GM18519 (cell line): ENCODE measurements around the gene TTL.
"Not testable (repeated sequence)": the region's sequence is repeated elsewhere in the genome, so short reads cannot be mapped to it uniquely, and the experiment has no call there.

Source experiments
- ATAC-seq: cut with Tn5 transposase; IDR thresholded peaks from one replicate; pipeline ENCODE4 v1.9.1; 2021; ENCODE audit warnings: mild to moderate bottlenecking, moderate library complexity; ENCODE audit not compliant: unreplicated experiment, low FRiP score

Gene TTL

GRCh38 chr2:112516801-112517200 is 34.8 kb downstream of the TTL start:
- no peak for ATAC-seq

DNA sequence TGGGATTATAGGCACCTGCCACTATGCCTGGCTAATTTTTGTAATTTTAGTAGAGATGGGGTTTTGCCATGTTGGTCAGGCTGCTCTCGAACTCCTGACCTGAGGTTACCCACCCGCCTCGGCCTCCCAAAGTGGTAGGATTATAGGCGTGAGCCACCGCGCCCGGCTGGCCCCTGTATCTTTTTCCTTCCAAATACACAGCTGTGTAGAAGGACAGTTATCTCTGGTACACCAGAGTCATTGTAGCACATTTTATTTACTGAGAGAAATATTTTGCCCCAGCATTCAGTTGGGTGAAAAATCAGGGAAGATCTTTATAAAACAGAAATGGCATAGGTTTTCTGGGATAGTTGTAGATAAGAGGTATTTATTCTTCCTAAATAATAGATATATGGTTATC is 36.9 kb downstream of the TTL start:
- ATAC-seq, result no peak

DNA sequence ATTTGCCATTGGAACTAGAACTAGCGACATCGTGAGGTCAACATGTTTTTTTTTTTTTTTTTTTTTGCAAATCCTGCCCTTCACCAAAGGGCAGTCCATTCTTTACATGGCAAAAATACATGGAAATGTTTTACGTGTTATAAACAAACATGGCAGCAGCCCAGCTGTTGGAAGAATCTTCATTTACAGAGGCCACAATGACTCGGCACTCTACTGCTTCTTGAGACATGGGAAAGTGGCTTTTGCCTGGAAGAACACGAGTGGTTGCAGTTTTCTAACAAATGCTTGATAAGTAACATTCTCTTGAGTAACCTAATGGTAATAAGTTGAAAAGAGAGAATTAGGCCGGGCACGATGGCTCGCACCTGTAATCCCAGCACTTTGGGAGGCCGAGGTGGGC is 37.5 kb downstream of the TTL start:
- ATAC-seq, result no peak

DNA sequence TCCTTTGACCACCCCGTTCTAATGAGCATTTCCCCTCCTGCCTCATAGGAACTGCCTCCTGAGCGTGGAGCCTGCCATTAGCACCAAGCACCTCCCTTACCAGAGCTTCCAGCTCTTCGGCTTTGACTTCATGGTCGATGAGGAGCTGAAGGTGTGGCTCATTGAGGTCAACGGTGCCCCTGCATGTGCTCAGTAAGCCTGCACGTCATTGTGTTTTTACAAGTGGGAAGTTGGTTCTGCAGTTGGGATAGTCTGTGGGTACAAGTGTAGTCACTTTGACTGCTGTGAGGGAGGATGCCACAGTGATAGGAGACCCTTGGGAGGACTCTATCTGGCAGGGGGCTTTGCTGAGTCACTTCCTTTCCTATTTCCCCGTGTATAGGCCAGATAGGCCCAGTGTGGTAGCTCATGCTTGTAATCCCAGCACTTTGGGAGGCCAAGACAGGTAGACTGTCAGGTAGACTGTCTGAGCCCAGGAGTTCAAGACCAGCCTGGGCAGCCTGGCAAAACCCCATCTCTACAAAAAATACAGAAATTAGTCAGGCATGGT is 38.4 kb downstream of the TTL start:
- no peak for ATAC-seq

GRCh38 chr2:112523291-112523777 is 41.4 kb downstream of the TTL start:
- ATAC-seq, result no peak

- not testable (repeated sequence) for ATAC-seq
Observed at GRCh38 chr2:112524276-112524675, 42.3 kb downstream of the TTL start.

DNA sequence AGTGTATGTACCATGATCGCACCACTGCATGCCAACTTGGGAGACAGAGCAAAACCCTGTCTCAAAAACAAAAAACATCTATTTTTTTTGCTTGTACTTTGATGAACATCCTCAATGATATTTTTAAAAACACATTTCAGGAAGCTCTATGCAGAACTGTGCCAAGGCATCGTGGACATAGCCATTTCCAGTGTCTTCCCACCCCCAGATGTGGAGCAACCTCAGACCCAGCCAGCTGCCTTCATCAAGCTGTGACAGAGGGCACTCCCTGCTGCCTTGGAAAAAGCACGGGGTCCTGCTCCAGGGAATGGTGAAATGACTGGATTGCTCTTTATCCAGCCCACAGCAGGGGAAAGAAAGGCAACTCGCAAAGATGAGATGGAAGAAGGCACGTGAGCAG is 46.6 kb downstream of the TTL start:
- ATAC-seq, result no peak

- no peak for ATAC-seq
Observed at GRCh38 chr2:112529757-112530156, 47.8 kb downstream of the TTL start.

DNA sequence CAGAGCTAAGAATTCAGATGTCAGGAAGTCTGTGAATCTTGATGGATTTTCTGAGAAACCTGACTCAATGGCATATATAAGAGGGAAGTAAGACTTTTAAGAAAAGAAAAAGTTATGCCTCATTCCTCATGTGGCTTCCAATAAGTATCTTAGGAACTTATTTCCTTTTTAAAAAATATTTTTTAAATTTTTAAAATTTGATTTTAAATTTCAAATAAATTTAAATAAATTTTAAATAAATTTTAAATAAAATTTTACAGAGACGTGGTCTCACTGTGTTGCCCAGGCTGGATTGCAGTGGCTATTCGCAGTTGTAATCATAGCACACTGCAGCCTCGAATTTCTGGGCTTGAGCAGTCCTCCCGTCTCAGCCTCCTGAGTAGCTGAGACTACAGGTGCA is 48.8 kb downstream of the TTL start:
- ATAC-seq, result no peak

DNA sequence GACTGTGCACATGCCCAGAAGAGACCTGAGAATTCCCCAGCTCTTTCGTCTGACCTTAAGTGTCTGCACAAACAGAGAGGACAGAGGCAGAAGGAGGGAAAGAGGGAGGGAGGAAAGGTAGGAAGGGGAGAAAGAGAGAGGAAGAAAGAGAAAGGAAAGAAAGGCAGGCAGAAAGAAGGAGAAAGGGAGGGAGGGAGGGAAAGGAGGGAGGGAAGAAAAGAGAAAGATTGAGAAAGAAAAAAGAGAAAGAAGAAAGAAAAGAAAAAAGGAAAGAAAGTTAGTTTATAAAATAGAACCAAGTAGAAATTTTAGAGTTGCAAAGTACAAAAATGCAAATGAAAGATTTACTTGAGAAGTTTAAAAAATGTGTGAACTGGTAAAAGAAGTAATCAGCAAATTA is 52.9 kb downstream of the TTL start:
- ATAC-seq, result no peak

GRCh38 chr2:112536665-112537064 is 54.7 kb downstream of the TTL start:
- not testable (repeated sequence) for ATAC-seq

- ATAC-seq, result no peak
Observed at GRCh38 chr2:112539306-112539705, 57.4 kb downstream of the TTL start.

DNA sequence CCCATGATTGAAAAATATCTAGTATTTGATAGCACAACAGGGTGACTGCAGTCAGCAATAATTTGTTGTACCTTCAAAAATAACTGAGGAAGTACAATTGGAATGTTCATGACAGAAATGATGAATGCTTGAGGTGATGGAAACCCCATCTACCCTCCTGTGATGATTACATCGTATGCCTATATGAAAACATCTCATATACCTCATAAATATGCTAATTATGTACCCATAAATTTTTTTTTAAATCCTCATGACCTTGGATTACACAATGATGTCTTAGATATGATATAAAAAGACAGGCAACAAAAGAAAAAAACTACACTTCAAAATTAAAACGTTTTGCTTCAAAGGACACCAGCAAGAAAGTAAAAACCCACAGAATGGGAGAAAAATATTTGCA is 59.0 kb downstream of the TTL start:
- no peak for ATAC-seq

GRCh38 chr2:112541315-112542122 is 59.6 kb downstream of the TTL start:
- ATAC-seq, result peak; percentile 22

DNA sequence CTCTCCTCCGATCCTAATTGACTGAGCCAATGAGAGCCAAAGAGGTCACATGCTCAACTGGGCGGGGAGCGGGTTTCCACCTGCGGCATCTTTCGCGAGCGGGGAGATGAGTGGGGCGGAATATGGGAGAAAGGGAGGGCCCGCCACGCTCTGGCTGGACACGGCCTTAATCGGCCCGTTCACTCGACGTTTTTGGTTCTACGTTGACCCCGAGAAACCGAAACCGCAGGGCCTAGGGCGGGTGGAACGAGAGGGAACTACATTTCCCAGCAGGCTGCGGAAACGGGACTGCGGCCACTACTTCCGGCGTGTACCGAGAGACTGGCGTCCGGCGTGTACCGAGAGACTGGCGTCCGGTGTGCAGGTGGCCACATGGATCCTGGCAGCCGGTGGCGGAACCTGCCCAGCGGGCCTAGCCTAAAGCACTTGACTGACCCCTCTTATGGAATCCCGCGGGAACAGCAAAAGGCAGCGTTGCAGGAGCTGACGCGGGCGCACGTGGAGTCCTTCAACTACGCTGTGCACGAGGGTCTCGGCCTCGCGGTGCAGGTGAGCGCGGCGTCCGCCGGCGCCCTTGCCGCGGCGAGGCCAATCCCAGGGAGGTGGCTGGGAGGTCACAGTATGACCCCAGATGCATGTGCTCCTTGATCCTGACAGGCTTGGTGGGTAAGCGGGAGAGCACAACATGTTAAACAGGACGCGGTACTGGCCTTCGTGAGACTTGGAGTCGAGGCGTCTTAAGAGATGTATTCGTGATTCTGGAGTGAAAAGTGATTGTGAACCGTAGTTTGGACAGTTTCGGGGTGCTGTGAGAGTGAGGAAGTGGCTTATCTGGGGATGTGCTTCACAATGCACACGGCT is 60.4 kb downstream of the TTL start, which contains the start of gene POLR1B:
TSS of gene POLR1B (plus strand) at position 343 of the 861 bp plus-strand sequence. CDS start at position 373, 30 bp downstream.
- ATAC-seq, result peak; percentile 51

DNA sequence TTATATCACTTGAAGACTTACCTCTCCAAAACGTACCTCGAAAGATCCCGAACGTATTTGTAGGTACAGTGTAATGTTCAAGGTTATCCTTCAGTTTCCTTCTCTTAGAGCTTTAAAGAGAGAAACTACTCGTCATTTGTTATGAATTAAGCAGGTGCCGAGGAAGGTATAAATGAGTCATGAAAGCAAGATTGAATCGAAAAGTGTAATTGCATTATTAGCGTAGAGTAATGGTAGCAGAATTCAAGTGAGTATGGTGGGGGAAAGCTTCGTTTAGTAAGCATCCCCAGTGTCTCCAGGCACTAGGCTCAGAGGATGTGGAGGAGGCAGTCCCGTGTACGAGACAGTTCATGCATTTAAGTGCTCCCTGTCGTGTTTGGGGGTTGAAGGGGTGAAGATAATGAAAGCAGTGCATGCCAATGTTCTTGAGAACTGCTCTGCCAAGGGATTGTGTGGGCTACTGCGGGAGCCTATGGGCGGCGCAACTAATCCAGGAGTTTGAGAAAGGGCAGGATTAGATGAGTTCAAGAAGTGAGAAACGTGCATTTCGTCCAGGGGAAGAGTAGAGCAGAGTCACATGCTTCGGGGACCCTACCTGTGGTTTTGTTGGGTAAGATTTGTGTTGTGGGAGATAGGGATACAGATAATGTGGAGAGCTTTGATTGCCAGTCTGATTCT is 61.2 kb downstream of the TTL start:
- ATAC-seq, result no peak

- ATAC-seq, result no peak
Observed at GRCh38 chr2:112547333-112547732, 65.4 kb downstream of the TTL start.

DNA sequence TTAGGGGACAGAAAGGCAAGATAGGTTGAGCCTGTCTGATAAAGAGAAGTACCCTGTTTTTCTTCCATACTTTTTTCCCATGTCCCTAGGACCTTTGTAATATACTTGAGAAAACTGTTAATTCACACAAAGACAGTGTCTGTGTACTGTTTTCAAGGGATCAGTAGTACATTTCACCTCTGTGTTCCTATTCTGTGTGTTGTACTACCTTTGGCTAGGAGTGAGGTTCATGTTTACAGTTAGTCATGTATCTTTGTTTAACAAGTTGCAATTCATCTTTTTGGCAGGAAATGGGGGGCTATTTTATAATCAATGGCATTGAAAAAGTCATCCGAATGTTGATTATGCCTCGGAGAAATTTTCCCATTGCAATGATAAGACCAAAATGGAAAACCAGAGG is 67.0 kb downstream of the TTL start:
- no peak for ATAC-seq

GRCh38 chr2:112566104-112566503 is 84.1 kb downstream of the TTL start:
- ATAC-seq, result no peak

DNA sequence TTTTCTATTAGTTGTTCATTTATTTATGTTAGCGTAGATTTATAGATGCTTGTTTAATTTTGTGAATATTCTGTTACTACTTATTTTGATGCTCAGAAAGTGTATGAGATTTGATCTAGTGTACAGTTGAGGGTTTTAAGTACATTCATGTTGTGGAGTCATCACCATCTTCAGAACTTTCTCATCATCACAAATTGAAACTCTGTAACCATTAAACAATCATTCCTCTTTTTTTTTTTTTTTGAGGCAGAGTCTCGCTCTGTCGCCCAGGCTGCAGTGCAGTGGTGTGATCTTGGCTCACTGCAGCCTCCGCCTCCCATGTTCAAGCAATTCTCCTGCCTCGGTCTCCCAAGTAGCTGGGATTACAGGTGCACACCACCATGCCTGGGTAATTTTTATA is 84.6 kb downstream of the TTL start:
- ATAC-seq, result not testable (repeated sequence)

DNA sequence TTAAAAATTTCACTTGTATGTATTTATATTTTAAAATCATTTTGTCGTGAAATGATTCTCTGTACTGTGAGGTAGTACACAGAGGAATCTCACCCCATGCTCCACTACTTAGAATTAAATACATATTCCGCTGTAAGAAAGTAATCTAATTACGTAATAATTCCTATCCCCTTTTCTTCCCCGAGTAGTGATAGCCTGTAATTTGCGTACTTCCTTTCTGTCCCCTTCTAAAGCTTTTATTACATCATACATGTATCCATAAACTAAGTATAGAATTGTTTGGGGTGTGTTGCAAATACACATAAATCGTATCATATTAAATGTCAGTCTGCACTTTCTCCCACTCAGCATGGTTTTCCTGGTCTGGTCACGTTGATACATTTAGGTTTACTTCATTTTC is 90.0 kb downstream of the TTL start:
- no peak for ATAC-seq
